Limb (tissue), 2 donors: Measurements from ENCODE around the gene CAMTA1.

Experiments
- DNase-seq, 2 donors: peaks; one replicate each; pipeline ENCODE4 v3.0.0-alpha.2; 2016; ENCODE audit errors: extremely low spot score in 2 of 2

CAMTA1 gene

GRCh38 chr1:6955357-6956094 lies 170.3 kb downstream of the CAMTA1 start:
- no peak for DNase-seq

GRCh38 chr1:6956488-6957159 lies 171.4 kb downstream of the CAMTA1 start:
- DNase-seq, result no peak

GRCh38 chr1:6957341-6957740 lies 172.1 kb downstream of the CAMTA1 start:
- no peak for DNase-seq

- no peak for DNase-seq
Measured at GRCh38 chr1:6958407-6959030, 173.3 kb downstream of the CAMTA1 start.

GRCh38 chr1:6959491-6959890 lies 174.2 kb downstream of the CAMTA1 start:
- no peak for DNase-seq

GRCh38 chr1:6960291-6960811 lies 175.1 kb downstream of the CAMTA1 start:
- DNase-seq, result peak; percentile 76 to 78

- peak in 1 of 2 donors; percentile 10 for DNase-seq
Measured at GRCh38 chr1:6960860-6961259, 175.6 kb downstream of the CAMTA1 start.

- no peak for DNase-seq
Measured at GRCh38 chr1:6961289-6961688, 176.0 kb downstream of the CAMTA1 start.

- peak; percentile 45 to 49 for DNase-seq
Measured at GRCh38 chr1:6961905-6962477, 176.7 kb downstream of the CAMTA1 start.

- DNase-seq, result peak in 1 of 2 donors; percentile 76
Measured at GRCh38 chr1:6962478-6962995, 177.3 kb downstream of the CAMTA1 start.

GRCh38 chr1:6962996-6963911 lies 178.0 kb downstream of the CAMTA1 start:
- DNase-seq, result peak; percentile 40 to 80

GRCh38 chr1:6963912-6964307 lies 178.7 kb downstream of the CAMTA1 start:
- no peak for DNase-seq

GRCh38 chr1:6965083-6965934 lies 180.1 kb downstream of the CAMTA1 start:
- DNase-seq, result peak in 1 of 2 donors; percentile 61

GRCh38 chr1:6965935-6966241 lies 180.6 kb downstream of the CAMTA1 start:
- no peak for DNase-seq

GRCh38 chr1:6966326-6966725 lies 181.1 kb downstream of the CAMTA1 start:
- DNase-seq, result no peak

- DNase-seq, result no peak
Measured at GRCh38 chr1:6967431-6968111, 182.3 kb downstream of the CAMTA1 start.

- DNase-seq, result no peak
Measured at GRCh38 chr1:6969106-6969505, 183.9 kb downstream of the CAMTA1 start.

- DNase-seq, result no peak
Measured at GRCh38 chr1:6969762-6970161, 184.5 kb downstream of the CAMTA1 start.

- no peak for DNase-seq
Measured at GRCh38 chr1:6970221-6970620, 185.0 kb downstream of the CAMTA1 start.
